GM23338 (cell line): ENCODE results near the gene TAB3. TPM values are rescaled to one million over a fixed set of nuclear protein-coding genes. Genes with fewer than 3 reads are reported as not detected.
A peak's percentile ranks its signal among the peaks of the same experiment; 100 is the strongest.

ENCODE experiments used
- ATAC-seq: fragments of 200-7000 bp; cut with Tn5 transposase; 3 replicates; pipeline ENCODE4 v1.9.1; 2020
- DNase-seq: peaks from one replicate; pipeline ENCODE4 v3.0.0-alpha.2; 2015; ENCODE audit warnings: low spot score
- H2AFZ ChIP-seq: fragments of 200-600 bp; sonication (generic); 2 replicates; pipeline ENCODE4 v1.8.0; 2016; ENCODE audit warnings: antibody characterized with exemption, mild to moderate bottlenecking, moderate library complexity
- H3F3A ChIP-seq: fragments of 200-600 bp; sonication (generic); replicated peaks from 2 replicates; pipeline ENCODE4 v1.8.0; 2017; ENCODE audit warnings: antibody characterized with exemption, mixed run types, low read depth
- H3K27ac ChIP-seq: fragments of 200-600 bp; sonication (generic); 2 replicates; pipeline ENCODE4 v1.6.1; 2016; ENCODE audit warnings: low read depth
- H3K27me3 ChIP-seq: fragments of 200-600 bp; sonication (generic); 2 replicates; pipeline ENCODE4 v1.8.0; 2016; ENCODE audit warnings: mild to moderate bottlenecking, mixed run types, moderate library complexity; ENCODE audit not compliant: insufficient read depth
- H3K36me3 ChIP-seq: fragments of 200-600 bp; sonication (generic); 2 replicates; pipeline ENCODE4 v1.8.0; 2016; ENCODE audit warnings: mild to moderate bottlenecking; ENCODE audit not compliant: insufficient read depth
- H3K4me1 ChIP-seq: fragments of 200-600 bp; sonication (generic); 2 replicates; pipeline ENCODE4 v1.8.0; 2016; ENCODE audit warnings: mild to moderate bottlenecking, moderate library complexity; ENCODE audit not compliant: insufficient read depth
- H3K4me2 ChIP-seq: fragments of 200-600 bp; sonication (generic); 2 replicates; pipeline ENCODE4 v1.7.1; 2017; ENCODE audit warnings: mixed run types
- H3K4me3 ChIP-seq: fragments of 200-600 bp; sonication (generic); 2 replicates; pipeline ENCODE4 v1.6.1; 2016; ENCODE audit warnings: mixed run types
- H3K79me2 ChIP-seq: fragments of 200-600 bp; sonication (generic); replicated peaks from 2 replicates; pipeline ENCODE4 v1.8.0; 2017; ENCODE audit warnings: mild to moderate bottlenecking; ENCODE audit not compliant: insufficient read depth
- H3K9me2 ChIP-seq: fragments of 200-600 bp; sonication (generic); 2 replicates; pipeline ENCODE4 v1.8.0; 2017; ENCODE audit not compliant: insufficient read depth
- H4K20me1 ChIP-seq: fragments of 200-600 bp; sonication (generic); replicated peaks from 2 replicates; pipeline ENCODE4 v1.8.0; 2017; ENCODE audit warnings: mild to moderate bottlenecking; ENCODE audit not compliant: insufficient read depth
- H3K27ac Mint-ChIP-seq: 2 replicates; pipeline ENCODE4 v1.8.0; 2020; ENCODE audit warnings: inconsistent platforms, mild to moderate bottlenecking, moderate library complexity, mixed read lengths
- H3K27me3 Mint-ChIP-seq: 3 replicates; pipeline ENCODE4 v1.8.0; 2022; ENCODE audit warnings: low read depth, mild to moderate bottlenecking, moderate library complexity, mixed read lengths, inconsistent platforms; ENCODE audit not compliant: insufficient read depth, poor library complexity
- H3K36me3 Mint-ChIP-seq: 3 replicates; pipeline ENCODE4 v1.8.0; 2021; ENCODE audit warnings: low read depth, mild to moderate bottlenecking, inconsistent platforms, moderate library complexity, mixed read lengths
- H3K4me1 Mint-ChIP-seq: 3 replicates; pipeline ENCODE4 v1.8.0; 2020; ENCODE audit warnings: mild to moderate bottlenecking, inconsistent platforms, mixed read lengths
- H3K4me3 Mint-ChIP-seq: 3 replicates; pipeline ENCODE4 v1.8.0; 2021; ENCODE audit warnings: moderate library complexity, mild to moderate bottlenecking, inconsistent platforms, mixed read lengths
- H3K9me3 Mint-ChIP-seq: 3 replicates; pipeline ENCODE4 v1.8.0; 2020; ENCODE audit warnings: moderate library complexity, mild to moderate bottlenecking, inconsistent platforms, mixed read lengths
- CREB1 ChIP-seq: fragments of 250-450 bp; sonication (Bioruptor Pico); IDR thresholded peaks from 2 replicates; pipeline ENCODE4 v1.5.0; 2020; ENCODE audit warnings: low read depth, mild to moderate bottlenecking, moderate library complexity
- EZH2 ChIP-seq: fragments of 200-600 bp; sonication (generic); IDR thresholded peaks from one replicate; pipeline ENCODE4 v1.8.0; 2017; ENCODE audit warnings: antibody characterized with exemption, mild to moderate bottlenecking, low read depth; ENCODE audit not compliant: unreplicated experiment
- EZH2phosphoT487 ChIP-seq: fragments of 200-600 bp; sonication (generic); IDR thresholded peaks from one replicate; pipeline ENCODE4 v1.8.1; 2018; ENCODE audit warnings: antibody characterized with exemption; ENCODE audit not compliant: unreplicated experiment
- JUNB ChIP-seq: IDR thresholded peaks from one replicate; pipeline ENCODE4 v1.6.1; 2016; ENCODE audit warnings: antibody characterized with exemption; ENCODE audit not compliant: unreplicated experiment
- NANOG ChIP-seq: IDR thresholded peaks from 2 replicates; pipeline ENCODE4 v1.6.1; 2016; ENCODE audit warnings: antibody characterized with exemption, borderline replicate concordance
- POLR2AphosphoS5 ChIP-seq: IDR thresholded peaks from 2 replicates; pipeline ENCODE4 v1.6.1; 2016; ENCODE audit warnings: antibody characterized with exemption, low read depth
- STAT1 ChIP-seq: IDR thresholded peaks from one replicate; pipeline ENCODE4 v1.6.1; 2016; ENCODE audit warnings: antibody characterized with exemption; ENCODE audit not compliant: unreplicated experiment
- ZNF114 ChIP-seq: fragments of 250-450 bp; sonication (Bioruptor Pico); IDR thresholded peaks from 2 replicates; pipeline ENCODE4 v1.5.0; 2020; ENCODE audit warnings: mild to moderate bottlenecking, moderate library complexity
- ZNF331 ChIP-seq: fragments of 250-450 bp; sonication (Bioruptor Pico); IDR thresholded peaks from 2 replicates; pipeline ENCODE4 v1.5.0; 2020; ENCODE audit warnings: low read depth, mild to moderate bottlenecking, moderate library complexity
- polyA plus RNA-seq: library from polyadenylated mRNA; unstranded; fragments of >200 nt; fragmentation: Nextera tagmentation; extraction: Ambion mirVana; gene quantifications from 2 replicates; pipeline ENCODE4 v1.2.1, GENCODE V29; 2016
- total RNA-seq: library from RNA; depleted of rRNA; stranded (reverse); fragments of >200 nt; shearing (Covaris generic); gene quantifications from 2 replicates; pipeline ENCODE4 v1.2.3, GENCODE V29; 2014
- TF ChIP-seq, protein P1 (sequence below): IDR thresholded peaks from one replicate; pipeline ENCODE4 v1.6.1; 2018; ENCODE audit warnings: antibody characterized with exemption; ENCODE audit not compliant: unreplicated experiment
- TF ChIP-seq, protein P2 (sequence below), 2 experiments: fragments of 200-600 bp in 1 of 2; sonication (generic) in 1 of 2; conservative IDR thresholded peaks; 2 replicates each; pipeline versions ENCODE4 v1.5.1 to v1.6.1; 2016 to 2017; ENCODE audit warnings: antibody characterized with exemption in 2 of 2, low read depth in 2 of 2, mild to moderate bottlenecking in 2 of 2, moderate library complexity in 1 of 2
- TF ChIP-seq, protein P3 (sequence below): IDR thresholded peaks from 2 replicates; pipeline ENCODE4 v1.6.1; 2016; ENCODE audit warnings: antibody characterized with exemption
- TF ChIP-seq, protein P4 (sequence below): fragments of 250-450 bp; sonication (Bioruptor Pico); IDR thresholded peaks from 2 replicates; pipeline ENCODE4 v1.5.0; 2020; ENCODE audit warnings: mild to moderate bottlenecking, moderate library complexity

TAB3 gene
- total and polyA plus RNA-seq, 2 experiments from 2014 or later: 4.4 to 21.7 TPM

DNA sequence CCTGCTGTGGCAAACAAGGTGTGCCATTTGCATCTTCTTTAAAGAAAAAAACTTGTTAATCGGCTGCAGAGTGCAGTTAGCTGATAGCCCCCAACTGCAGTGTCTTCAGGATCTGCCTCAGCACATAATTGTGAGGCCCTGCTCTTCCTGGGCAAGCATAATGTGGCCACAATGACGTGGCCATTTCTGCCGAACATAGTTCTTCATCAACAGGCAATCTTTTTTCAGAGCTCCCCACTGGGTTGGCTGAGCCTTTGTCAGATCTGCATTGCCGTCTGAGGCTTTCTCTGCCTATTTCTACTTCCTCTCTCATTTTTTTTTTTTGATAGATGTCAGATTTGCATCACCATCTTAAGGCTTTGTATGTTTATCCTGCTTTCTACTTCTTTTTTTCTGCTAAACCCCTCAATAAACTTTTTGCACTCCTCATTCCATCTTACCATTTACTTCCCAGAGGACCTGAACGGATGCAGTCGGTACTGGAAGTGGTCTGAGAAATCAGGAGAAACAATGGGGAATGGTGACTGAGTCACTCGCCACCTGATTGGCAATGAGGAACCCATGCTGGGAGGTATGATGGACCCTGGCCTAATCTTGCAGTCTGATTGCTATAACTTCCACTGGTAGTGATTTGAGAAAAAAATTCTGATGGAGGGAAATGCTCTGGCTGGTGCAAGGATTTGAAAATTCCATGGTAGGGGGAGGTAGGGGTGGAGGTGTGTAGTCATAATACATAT lies 21.2 kb upstream of the TAB3 start:
- Mint-ChIP-seq H3K36me3 (no peaks in the 10 kb centered on the region), H3K4me3 (no peak overlapping the region), H3K9me3 (no peaks in the 10 kb centered on the region), H3K27me3 (no peaks in the 10 kb centered on the region), H3K27ac (no peak overlapping the region), H3K4me1 (peaks cover 11% of the 10 kb centered on the region)
- DNase-seq (no peak), ATAC-seq (no peak)
- Histone ChIP-seq H3K27ac (no peak overlapping the region), H4K20me1 (no peaks in the 10 kb centered on the region), H3K4me3 (no peak overlapping the region), H3K79me2 (no peaks in the 10 kb centered on the region), H3K9me2 (no peaks in the 10 kb centered on the region), H3K4me2 (no peak overlapping the region), H3K4me1 (no peaks in the 10 kb centered on the region), H2AFZ (0 out of 2 replicates have a peak overlapping the region, but pooled peaks have one; percentile 28), H3K27me3 (no peaks in the 10 kb centered on the region), H3F3A (no peaks in the 10 kb centered on the region), H3K36me3 (no peaks in the 10 kb centered on the region)
- TF ChIP-seq POLR2AphosphoS5 (no peak), ZNF331 (CRISPR knock-in tag) (no peak), CREB1 (CRISPR knock-in tag) (no peak), EZH2phosphoT487 (no peak), NANOG (no peak), ZNF114 (CRISPR knock-in tag) (no peak), JUNB (no peak), STAT1 (no peak), EZH2 (no peak)
- TF ChIP-seq, protein P1, sequence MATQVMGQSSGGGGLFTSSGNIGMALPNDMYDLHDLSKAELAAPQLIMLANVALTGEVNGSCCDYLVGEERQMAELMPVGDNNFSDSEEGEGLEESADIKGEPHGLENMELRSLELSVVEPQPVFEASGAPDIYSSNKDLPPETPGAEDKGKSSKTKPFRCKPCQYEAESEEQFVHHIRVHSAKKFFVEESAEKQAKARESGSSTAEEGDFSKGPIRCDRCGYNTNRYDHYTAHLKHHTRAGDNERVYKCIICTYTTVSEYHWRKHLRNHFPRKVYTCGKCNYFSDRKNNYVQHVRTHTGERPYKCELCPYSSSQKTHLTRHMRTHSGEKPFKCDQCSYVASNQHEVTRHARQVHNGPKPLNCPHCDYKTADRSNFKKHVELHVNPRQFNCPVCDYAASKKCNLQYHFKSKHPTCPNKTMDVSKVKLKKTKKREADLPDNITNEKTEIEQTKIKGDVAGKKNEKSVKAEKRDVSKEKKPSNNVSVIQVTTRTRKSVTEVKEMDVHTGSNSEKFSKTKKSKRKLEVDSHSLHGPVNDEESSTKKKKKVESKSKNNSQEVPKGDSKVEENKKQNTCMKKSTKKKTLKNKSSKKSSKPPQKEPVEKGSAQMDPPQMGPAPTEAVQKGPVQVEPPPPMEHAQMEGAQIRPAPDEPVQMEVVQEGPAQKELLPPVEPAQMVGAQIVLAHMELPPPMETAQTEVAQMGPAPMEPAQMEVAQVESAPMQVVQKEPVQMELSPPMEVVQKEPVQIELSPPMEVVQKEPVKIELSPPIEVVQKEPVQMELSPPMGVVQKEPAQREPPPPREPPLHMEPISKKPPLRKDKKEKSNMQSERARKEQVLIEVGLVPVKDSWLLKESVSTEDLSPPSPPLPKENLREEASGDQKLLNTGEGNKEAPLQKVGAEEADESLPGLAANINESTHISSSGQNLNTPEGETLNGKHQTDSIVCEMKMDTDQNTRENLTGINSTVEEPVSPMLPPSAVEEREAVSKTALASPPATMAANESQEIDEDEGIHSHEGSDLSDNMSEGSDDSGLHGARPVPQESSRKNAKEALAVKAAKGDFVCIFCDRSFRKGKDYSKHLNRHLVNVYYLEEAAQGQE: no peak
- TF ChIP-seq, protein P2, sequence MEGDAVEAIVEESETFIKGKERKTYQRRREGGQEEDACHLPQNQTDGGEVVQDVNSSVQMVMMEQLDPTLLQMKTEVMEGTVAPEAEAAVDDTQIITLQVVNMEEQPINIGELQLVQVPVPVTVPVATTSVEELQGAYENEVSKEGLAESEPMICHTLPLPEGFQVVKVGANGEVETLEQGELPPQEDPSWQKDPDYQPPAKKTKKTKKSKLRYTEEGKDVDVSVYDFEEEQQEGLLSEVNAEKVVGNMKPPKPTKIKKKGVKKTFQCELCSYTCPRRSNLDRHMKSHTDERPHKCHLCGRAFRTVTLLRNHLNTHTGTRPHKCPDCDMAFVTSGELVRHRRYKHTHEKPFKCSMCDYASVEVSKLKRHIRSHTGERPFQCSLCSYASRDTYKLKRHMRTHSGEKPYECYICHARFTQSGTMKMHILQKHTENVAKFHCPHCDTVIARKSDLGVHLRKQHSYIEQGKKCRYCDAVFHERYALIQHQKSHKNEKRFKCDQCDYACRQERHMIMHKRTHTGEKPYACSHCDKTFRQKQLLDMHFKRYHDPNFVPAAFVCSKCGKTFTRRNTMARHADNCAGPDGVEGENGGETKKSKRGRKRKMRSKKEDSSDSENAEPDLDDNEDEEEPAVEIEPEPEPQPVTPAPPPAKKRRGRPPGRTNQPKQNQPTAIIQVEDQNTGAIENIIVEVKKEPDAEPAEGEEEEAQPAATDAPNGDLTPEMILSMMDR (conservative IDR thresholded peaks at IDR 0.05; ENCODE audit: low read depth in 2 of 2): no peak
- TF ChIP-seq, protein P3, sequence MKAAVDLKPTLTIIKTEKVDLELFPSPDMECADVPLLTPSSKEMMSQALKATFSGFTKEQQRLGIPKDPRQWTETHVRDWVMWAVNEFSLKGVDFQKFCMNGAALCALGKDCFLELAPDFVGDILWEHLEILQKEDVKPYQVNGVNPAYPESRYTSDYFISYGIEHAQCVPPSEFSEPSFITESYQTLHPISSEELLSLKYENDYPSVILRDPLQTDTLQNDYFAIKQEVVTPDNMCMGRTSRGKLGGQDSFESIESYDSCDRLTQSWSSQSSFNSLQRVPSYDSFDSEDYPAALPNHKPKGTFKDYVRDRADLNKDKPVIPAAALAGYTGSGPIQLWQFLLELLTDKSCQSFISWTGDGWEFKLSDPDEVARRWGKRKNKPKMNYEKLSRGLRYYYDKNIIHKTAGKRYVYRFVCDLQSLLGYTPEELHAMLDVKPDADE: no peak
- TF ChIP-seq, protein P4, sequence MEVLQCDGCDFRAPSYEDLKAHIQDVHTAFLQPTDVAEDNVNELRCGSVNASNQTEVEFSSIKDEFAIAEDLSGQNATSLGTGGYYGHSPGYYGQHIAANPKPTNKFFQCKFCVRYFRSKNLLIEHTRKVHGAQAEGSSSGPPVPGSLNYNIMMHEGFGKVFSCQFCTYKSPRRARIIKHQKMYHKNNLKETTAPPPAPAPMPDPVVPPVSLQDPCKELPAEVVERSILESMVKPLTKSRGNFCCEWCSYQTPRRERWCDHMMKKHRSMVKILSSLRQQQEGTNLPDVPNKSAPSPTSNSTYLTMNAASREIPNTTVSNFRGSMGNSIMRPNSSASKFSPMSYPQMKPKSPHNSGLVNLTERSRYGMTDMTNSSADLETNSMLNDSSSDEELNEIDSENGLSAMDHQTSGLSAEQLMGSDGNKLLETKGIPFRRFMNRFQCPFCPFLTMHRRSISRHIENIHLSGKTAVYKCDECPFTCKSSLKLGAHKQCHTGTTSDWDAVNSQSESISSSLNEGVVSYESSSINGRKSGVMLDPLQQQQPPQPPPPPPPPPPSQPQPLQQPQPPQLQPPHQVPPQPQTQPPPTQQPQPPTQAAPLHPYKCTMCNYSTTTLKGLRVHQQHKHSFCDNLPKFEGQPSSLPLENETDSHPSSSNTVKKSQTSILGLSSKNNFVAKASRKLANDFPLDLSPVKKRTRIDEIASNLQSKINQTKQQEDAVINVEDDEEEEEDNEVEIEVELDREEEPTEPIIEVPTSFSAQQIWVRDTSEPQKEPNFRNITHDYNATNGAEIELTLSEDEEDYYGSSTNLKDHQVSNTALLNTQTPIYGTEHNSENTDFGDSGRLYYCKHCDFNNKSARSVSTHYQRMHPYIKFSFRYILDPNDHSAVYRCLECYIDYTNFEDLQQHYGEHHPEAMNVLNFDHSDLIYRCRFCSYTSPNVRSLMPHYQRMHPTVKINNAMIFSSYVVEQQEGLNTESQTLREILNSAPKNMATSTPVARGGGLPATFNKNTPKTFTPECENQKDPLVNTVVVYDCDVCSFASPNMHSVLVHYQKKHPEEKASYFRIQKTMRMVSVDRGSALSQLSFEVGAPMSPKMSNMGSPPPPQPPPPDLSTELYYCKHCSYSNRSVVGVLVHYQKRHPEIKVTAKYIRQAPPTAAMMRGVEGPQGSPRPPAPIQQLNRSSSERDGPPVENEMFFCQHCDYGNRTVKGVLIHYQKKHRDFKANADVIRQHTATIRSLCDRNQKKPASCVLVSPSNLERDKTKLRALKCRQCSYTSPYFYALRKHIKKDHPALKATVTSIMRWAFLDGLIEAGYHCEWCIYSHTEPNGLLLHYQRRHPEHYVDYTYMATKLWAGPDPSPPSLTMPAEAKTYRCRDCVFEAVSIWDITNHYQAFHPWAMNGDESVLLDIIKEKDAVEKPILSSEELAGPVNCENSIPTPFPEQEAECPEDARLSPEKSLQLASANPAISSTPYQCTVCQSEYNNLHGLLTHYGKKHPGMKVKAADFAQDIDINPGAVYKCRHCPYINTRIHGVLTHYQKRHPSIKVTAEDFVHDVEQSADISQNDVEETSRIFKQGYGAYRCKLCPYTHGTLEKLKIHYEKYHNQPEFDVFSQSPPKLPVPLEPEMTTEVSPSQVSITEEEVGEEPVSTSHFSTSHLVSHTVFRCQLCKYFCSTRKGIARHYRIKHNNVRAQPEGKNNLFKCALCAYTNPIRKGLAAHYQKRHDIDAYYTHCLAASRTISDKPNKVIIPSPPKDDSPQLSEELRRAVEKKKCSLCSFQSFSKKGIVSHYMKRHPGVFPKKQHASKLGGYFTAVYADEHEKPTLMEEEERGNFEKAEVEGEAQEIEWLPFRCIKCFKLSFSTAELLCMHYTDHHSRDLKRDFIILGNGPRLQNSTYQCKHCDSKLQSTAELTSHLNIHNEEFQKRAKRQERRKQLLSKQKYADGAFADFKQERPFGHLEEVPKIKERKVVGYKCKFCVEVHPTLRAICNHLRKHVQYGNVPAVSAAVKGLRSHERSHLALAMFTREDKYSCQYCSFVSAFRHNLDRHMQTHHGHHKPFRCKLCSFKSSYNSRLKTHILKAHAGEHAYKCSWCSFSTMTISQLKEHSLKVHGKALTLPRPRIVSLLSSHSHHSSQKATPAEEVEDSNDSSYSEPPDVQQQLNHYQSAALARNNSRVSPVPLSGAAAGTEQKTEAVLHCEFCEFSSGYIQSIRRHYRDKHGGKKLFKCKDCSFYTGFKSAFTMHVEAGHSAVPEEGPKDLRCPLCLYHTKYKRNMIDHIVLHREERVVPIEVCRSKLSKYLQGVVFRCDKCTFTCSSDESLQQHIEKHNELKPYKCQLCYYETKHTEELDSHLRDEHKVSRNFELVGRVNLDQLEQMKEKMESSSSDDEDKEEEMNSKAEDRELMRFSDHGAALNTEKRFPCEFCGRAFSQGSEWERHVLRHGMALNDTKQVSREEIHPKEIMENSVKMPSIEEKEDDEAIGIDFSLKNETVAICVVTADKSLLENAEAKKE (CRISPR knock-in tag): no peak
